Esophagus muscularis mucosa (tissue), 4 donors: ENCODE measurements around the gene USP20. TPM values are rescaled to one million over a fixed set of nuclear protein-coding genes. Genes with fewer than 3 reads are reported as not detected.

ENCODE experiments used
- DNase-seq: peaks from one replicate; pipeline ENCODE4 v3.0.0-alpha.2; 2017; ENCODE audit errors: extremely low spot score
- H3K27ac ChIP-seq, 4 donors: fragments of 200-600 bp; sonication (generic); replicated peaks in 1 of 4; 1 replicate in 3 of 4; 2 replicates in 1 of 4; pipeline ENCODE4 v1.5.1; 2016 to 2019; ENCODE audit warnings: mild to moderate bottlenecking in 1 of 4
- H3K27me3 ChIP-seq, 4 donors: fragments of 200-600 bp; sonication (generic); one replicate each; pipeline versions ENCODE4 v1.5.1 to v1.6.0; 2016 to 2019
- H3K36me3 ChIP-seq, 4 donors: fragments of 200-600 bp; sonication (generic); one replicate each; pipeline ENCODE4 v1.5.1; 2016 to 2019
- H3K4me1 ChIP-seq, 4 donors: fragments of 200-600 bp; sonication (generic); one replicate each; pipeline ENCODE4 v1.5.1; 2016 to 2019
- H3K4me3 ChIP-seq, 4 donors: fragments of 200-600 bp; sonication (generic); 1 replicate in 2 of 4; 2 replicates in 2 of 4; pipeline ENCODE4 v1.5.1; 2016 to 2019; ENCODE audit warnings: mild to moderate bottlenecking in 4 of 4, moderate library complexity in 1 of 4
- H3K9me3 ChIP-seq, 4 donors: fragments of 200-600 bp; sonication (generic); 1 replicate in 3 of 4; 2 replicates in 1 of 4; pipeline ENCODE4 v1.5.1; 2016 to 2019
- CTCF ChIP-seq, 3 experiments: fragments of 200-600 bp in 2 of 3; fragments of 450-650 bp in 1 of 3; sonication (generic) in 2 of 3; IDR thresholded peaks; one replicate each; pipeline ENCODE4 v1.5.1; 2017 to 2019; ENCODE audit warnings: antibody characterized with exemption in 3 of 3, mild to moderate bottlenecking in 2 of 3, moderate library complexity in 1 of 3
- EP300 ChIP-seq: sonication (generic); formaldehyde crosslinking; IDR thresholded peaks from one replicate; pipeline ENCODE4 v1.6.1; 2017; ENCODE audit warnings: antibody characterized with exemption
- POLR2A ChIP-seq: fragments of 450-650 bp; IDR thresholded peaks from one replicate; pipeline ENCODE4 v1.6.1; 2017; ENCODE audit warnings: antibody characterized with exemption, moderate library complexity, mild to moderate bottlenecking, low read depth
- POLR2AphosphoS5 ChIP-seq, 2 donors: sonication (generic); formaldehyde crosslinking; IDR thresholded peaks; one replicate each; pipeline ENCODE4 v1.6.1; 2017; ENCODE audit warnings: antibody characterized with exemption in 2 of 2
- WGBS: methylation state at CpG from one replicate; pipeline ENCODE4 v1.1.5; 2018; 5-methylcytosine and 5-hydroxymethylcytosine counted together
- intact Hi-C: fragments of 100-400 bp; cut with DNase I; formaldehyde crosslinking; loops from one replicate; pipeline ENCODE4 v1.15.1; 2023
- total RNA-seq, 4 donors: library from RNA; depleted of rRNA; stranded (reverse); fragments of >200 nt; gene quantifications; one replicate each; pipeline versions ENCODE4 v1.1.0 to v1.2.1, GENCODE V29; 2016

USP20 gene
- total RNA-seq, 4 donors from 2014 or later: 31.1 to 45.3 (median 38.7) TPM

GRCh38 chr9:129812385-129812784, 22.9 kb upstream of the USP20 start:
- Histone ChIP-seq H3K9me3 (no peaks in the 10 kb centered on the region), H3K4me1 (no peaks in the 10 kb centered on the region), H3K27me3 (no peaks in the 10 kb centered on the region), H3K4me3 (no peak overlapping the region), H3K27ac (no peak overlapping the region), H3K36me3 (peaks cover 37 to 89% (median 80%) of the 10 kb centered on the region in 4 donors)
- WGBS: 97% methylated on average over 7 of the region's 9 CpGs
- DNase-seq: no peak
- TF ChIP-seq POLR2A (no peak), EP300 (no peak)
- intact Hi-C loops: no loop called here

GRCh38 chr9:129813661-129814060, 21.6 kb upstream of the USP20 start:
- no peak for DNase-seq
- H3K27me3 ChIP-seq: no peaks in the 10 kb centered on the region
- intact Hi-C loops: no loop called here
- no peaks in the 10 kb centered on the region for H3K9me3 ChIP-seq
- TF ChIP-seq POLR2A (no peak), EP300 (no peak), CTCF (IDR thresholded peaks at IDR 0.05) (no peak)
- 81% methylated on average over 9 of the region's 9 CpGs for WGBS
- no peak overlapping the region for H3K4me3 ChIP-seq
- H3K36me3 ChIP-seq: peaks cover 46 to 92% (median 82%) of the 10 kb centered on the region in 4 donors
- no peaks in the 10 kb centered on the region for H3K4me1 ChIP-seq
- no peak overlapping the region for H3K27ac ChIP-seq

- intact Hi-C loops: no loop called here
- peaks cover 50 to 92% (median 82%) of the 10 kb centered on the region in 4 donors for H3K36me3 ChIP-seq
- H3K9me3 ChIP-seq: no peaks in the 10 kb centered on the region
- no peak overlapping the region for H3K27ac ChIP-seq
- H3K4me1 ChIP-seq: no peaks in the 10 kb centered on the region
- no peak for DNase-seq
- H3K4me3 ChIP-seq: no peak overlapping the region
- WGBS: 85% methylated on average over 17 of the region's 17 CpGs
- H3K27me3 ChIP-seq: no peaks in the 10 kb centered on the region
- TF ChIP-seq CTCF (IDR thresholded peaks at IDR 0.05) (no peak), POLR2AphosphoS5 (IDR thresholded peaks at IDR 0.05) (no peak), EP300 (no peak), POLR2A (no peak)
These were observed 20.6 kb upstream of the USP20 start for GRCh38 chr9:129814432-129815223.

GRCh38 chr9:129815278-129815677, 20.0 kb upstream of the USP20 start:
- peaks cover 51 to 91% (median 80%) of the 10 kb centered on the region in 4 donors for H3K36me3 ChIP-seq
- no peak overlapping the region for H3K27ac ChIP-seq
- H3K4me1 ChIP-seq: no peaks in the 10 kb centered on the region
- intact Hi-C loops: no loop called here
- no peaks in the 10 kb centered on the region for H3K9me3 ChIP-seq
- no peak for TF ChIP-seq POLR2AphosphoS5 (IDR thresholded peaks at IDR 0.05)
- no peak for TF ChIP-seq EP300
- no peak for TF ChIP-seq POLR2A
- no peak for TF ChIP-seq CTCF (IDR thresholded peaks at IDR 0.05)
- no peaks in the 10 kb centered on the region for H3K27me3 ChIP-seq
- H3K4me3 ChIP-seq: no peak overlapping the region
- 81% methylated on average over 9 of the region's 11 CpGs for WGBS
- no peak for DNase-seq

GRCh38 chr9:129816501-129817435, 18.5 kb upstream of the USP20 start:
- Histone ChIP-seq H3K4me3 (no peak overlapping the region), H3K27ac (no peak overlapping the region), H3K27me3 (no peaks in the 10 kb centered on the region), H3K36me3 (peaks cover 58 to 99% (median 91%) of the 10 kb centered on the region in 4 donors), H3K4me1 (no peaks in the 10 kb centered on the region), H3K9me3 (no peaks in the 10 kb centered on the region)
- TF ChIP-seq POLR2AphosphoS5 (IDR thresholded peaks at IDR 0.05): no peak
- TF ChIP-seq CTCF (IDR thresholded peaks at IDR 0.05): no peak
- no peak for TF ChIP-seq EP300
- no peak for TF ChIP-seq POLR2A
- intact Hi-C loops: no loop called here
- WGBS: 84% methylated on average over 9 of the region's 14 CpGs
- no peak for DNase-seq
